ENCODE results near the gene TRAPPC3. TPM values are rescaled to one million over a fixed set of nuclear protein-coding genes. Genes with fewer than 3 reads are reported as not detected.
A peak's percentile ranks its signal among the peaks of the same experiment; 100 is the strongest.
"Not testable (repeated sequence)": the region's sequence is repeated elsewhere in the genome, so short reads cannot be mapped to it uniquely, and the experiment has no call there.

Gene TRAPPC3
- total RNA-seq, 1 experiment from 2014 or later = 119 TPM

GRCh38 chr1:36160388-36160948, 11.2 kb upstream of the TRAPPC3 start:
- BruUV-seq (replicated peaks) = no TSS peak
- Histone ChIP-seq H3K4me1 (ENCODE audit: insufficient read depth, low read length) (peaks cover 48% of the 10 kb centered on the region), H3K79me2 (ENCODE audit: low read length) (peaks cover 93% of the 10 kb centered on the region), H3F3A (ENCODE audit: low read length, unreplicated experiment) (no peaks in the 10 kb centered on the region), H3K27me3 (ENCODE audit: low read length) (no peaks in the 10 kb centered on the region), H3K36me3 (ENCODE audit: low read depth, low read length) (no peaks in the 10 kb centered on the region; the same call in 1 of the 2 replicates), H3K9me2 (replicated peaks; ENCODE audit: low read length) (no peaks in the 10 kb centered on the region), H3K4me2 (ENCODE audit: low read length) (peak overlapping the region; percentile 48), H4K20me1 (ENCODE audit: low read length) (peaks cover 24% of the 10 kb centered on the region), H3K27ac (ENCODE audit: low read length) (peak overlapping the region; percentile 46), H3K9me3 (ENCODE audit: low read length) (no peaks in the 10 kb centered on the region), H3K4me3 (ENCODE audit: low read length) (peak overlapping the region; percentile 14; the same call in 1 of the 2 replicates), H3K9ac (ENCODE audit: low read length) (peak overlapping the region; percentile 47), H2AFZ (ENCODE audit: low read length) (no peak overlapping the region)
- DNase-seq (no peak), ATAC-seq (no peak)
- TF ChIP-seq EZH2 (IDR thresholded peaks at IDR 0.05; ENCODE audit: low read length, unreplicated experiment) (no peak), EZH2phosphoT487 (IDR thresholded peaks at IDR 0.05; ENCODE audit: borderline replicate concordance, low read length) (no peak), CTCF (conservative IDR thresholded peaks at IDR 0.05; ENCODE audit: low read depth, low read length) (no peak)
- ChIA-PET CTCF (interaction anchor here (0.7 to 0.8 kb wide), 2 partner anchors 12 to 27 kb away, joined by 3 read pairs; no protein-coding TSS in a partner anchor), POLR2A (ENCODE audit: unreplicated experiment) (interaction anchor here (0.5 to 0.6 kb wide), 2 partner anchors 18 to 22 kb away, joined by 8 to 41 read pairs; no protein-coding TSS in a partner anchor)
- intact Hi-C loops (cut with micrococcal nuclease) = no loop called here

- H3K36me3 ChIP-seq (ENCODE audit: low read depth, low read length) = no peaks in the 10 kb centered on the region; the same call in 1 of the 2 replicates
- POLR2A ChIA-PET (ENCODE audit: unreplicated experiment) = interaction anchor here (0.8 kb wide), 1 partner anchor 10 kb away, joined by 3 read pairs; the partner anchor contains the start of gene TRAPPC3
Observed at GRCh38 chr1:36159614-36160387, 10.5 kb upstream of the TRAPPC3 start.

DNA sequence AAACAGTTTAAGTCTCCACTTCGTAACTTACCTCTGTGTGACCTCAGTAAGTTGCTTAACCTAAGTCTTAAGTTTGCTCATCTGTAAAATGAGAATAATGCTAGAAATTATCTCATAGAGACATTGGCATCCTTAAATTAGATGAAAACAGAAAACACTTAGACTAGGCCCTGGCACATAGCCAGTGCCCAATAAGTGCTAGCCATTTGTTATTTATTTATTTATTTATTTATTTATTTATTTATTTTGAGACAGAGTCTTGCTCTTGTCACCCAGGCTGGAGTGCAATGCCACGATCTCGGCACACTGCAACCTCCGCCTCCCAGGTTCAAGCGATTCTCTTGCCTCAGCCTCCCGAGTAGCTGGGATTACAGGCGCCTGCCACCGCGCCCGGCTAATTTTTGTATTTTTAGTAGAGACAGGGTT, 9.6 kb upstream of the TRAPPC3 start:
- Histone ChIP-seq H3K4me2 (ENCODE audit: low read length) (peak overlapping the region; percentile 97), H3K79me2 (ENCODE audit: low read length) (peaks cover 79% of the 10 kb centered on the region), H3K4me3 (ENCODE audit: low read length) (0 out of 2 replicates have a peak overlapping the region, but pooled peaks have one; percentile 93), H4K20me1 (ENCODE audit: low read length) (peaks cover 17% of the 10 kb centered on the region), H3K4me1 (ENCODE audit: insufficient read depth, low read length) (peaks cover 55% of the 10 kb centered on the region)
- POLR2A ChIA-PET (ENCODE audit: unreplicated experiment); H3K9ac ChIP-seq (ENCODE audit: low read length); CTCF ChIA-PET; H3K9me2 ChIP-seq (replicated peaks; ENCODE audit: low read length); H3F3A ChIP-seq (ENCODE audit: low read length, unreplicated experiment); intact Hi-C loops (cut with micrococcal nuclease); ATAC-seq; H2AFZ ChIP-seq (ENCODE audit: low read length); BruUV-seq (replicated peaks); H3K36me3 ChIP-seq (ENCODE audit: low read depth, low read length); H3K27ac ChIP-seq (ENCODE audit: low read length); H3K9me3 ChIP-seq (ENCODE audit: low read length); H3K27me3 ChIP-seq (ENCODE audit: low read length); DNase-seq: not testable (repeated sequence)

More at GRCh38 chr1:36159614-36160387, 10.5 kb upstream of the TRAPPC3 start:
- no peaks in the 10 kb centered on the region for H3K27me3 ChIP-seq (ENCODE audit: low read length)
- H2AFZ ChIP-seq (ENCODE audit: low read length) = no peak overlapping the region
- intact Hi-C loops (cut with micrococcal nuclease) = no loop called here
- H3K9ac ChIP-seq (ENCODE audit: low read length) = no peak overlapping the region
- ATAC-seq (no peak), DNase-seq (no peak)
- no peaks in the 10 kb centered on the region for H3F3A ChIP-seq (ENCODE audit: low read length, unreplicated experiment)
- CTCF ChIA-PET = interaction anchor here (0.5 to 0.8 kb wide), 2 partner anchors 28 to 277 kb away, joined by 3 to 5 read pairs; partner anchors contain the start of gene AGO1
- H4K20me1 ChIP-seq (ENCODE audit: low read length) = peaks cover 24% of the 10 kb centered on the region
- TF ChIP-seq CTCF (conservative IDR thresholded peaks at IDR 0.05; ENCODE audit: low read depth, low read length) = no peak
- no peak for TF ChIP-seq EZH2phosphoT487 (IDR thresholded peaks at IDR 0.05; ENCODE audit: borderline replicate concordance, low read length)
- no peak for TF ChIP-seq EZH2 (IDR thresholded peaks at IDR 0.05; ENCODE audit: low read length, unreplicated experiment)
- no peak overlapping the region for H3K27ac ChIP-seq (ENCODE audit: low read length)
- H3K79me2 ChIP-seq (ENCODE audit: low read length) = peaks cover 88% of the 10 kb centered on the region
- peaks cover 55% of the 10 kb centered on the region for H3K4me1 ChIP-seq (ENCODE audit: insufficient read depth, low read length)
- H3K9me2 ChIP-seq (replicated peaks; ENCODE audit: low read length) = no peaks in the 10 kb centered on the region
- no peaks in the 10 kb centered on the region for H3K9me3 ChIP-seq (ENCODE audit: low read length)
- H3K4me2 ChIP-seq (ENCODE audit: low read length) = peak overlapping the region; percentile 48; the same call in 1 of the 2 replicates
- H3K4me3 ChIP-seq (ENCODE audit: low read length) = no peak overlapping the region
- BruUV-seq (replicated peaks) = no TSS peak
